GM12892 (cell line): ENCODE results near the gene DGKI.

Source experiments
- DNase-seq: peaks from one replicate; pipeline ENCODE4 v3.0.0; 2011; ENCODE audit not compliant: insufficient read length
- FAIRE-seq: peaks from 2 replicates; lab custom pipeline; 2011; peaks lifted over from hg19 to GRCh38; lab: Jason Lieb, UNC
- POLR2A ChIP-seq: IDR thresholded peaks from 2 replicates; pipeline ENCODE4 v1.6.1; 2011; ENCODE audit warnings: low read depth, low read length, control low read depth
- POLR2AphosphoS5 ChIP-seq: IDR thresholded peaks from 2 replicates; pipeline ENCODE4 v1.6.1; 2011; ENCODE audit warnings: low read depth, low read length, control low read depth
- TAF1 ChIP-seq: IDR thresholded peaks from 2 replicates; pipeline ENCODE4 v1.6.1; 2011; ENCODE audit warnings: low read depth, mild to moderate bottlenecking, control low read depth, low read length, borderline replicate concordance

DGKI gene

GRCh38 chr7:137337902-137338301, 508.9 kb downstream of the DGKI start:
- FAIRE-seq (no peak), DNase-seq (no peak)
- TF ChIP-seq POLR2A (no peak), TAF1 (no peak), POLR2AphosphoS5 (no peak)

GRCh38 chr7:137335814-137336213, 511.0 kb downstream of the DGKI start:
- FAIRE-seq (no peak), DNase-seq (no peak)
- TF ChIP-seq POLR2AphosphoS5 (no peak), TAF1 (no peak), POLR2A (no peak)

GRCh38 chr7:137331378-137331777, 515.4 kb downstream of the DGKI start:
- TF ChIP-seq POLR2AphosphoS5: no peak
- TF ChIP-seq TAF1: no peak
- TF ChIP-seq POLR2A: no peak
- no peak for DNase-seq
- FAIRE-seq: no peak
